DOHH2 (cell line): ENCODE results near the gene SPRR3.

Experiments
- H3F3A ChIP-seq: fragments of 200-600 bp; sonication (generic), shearing (Covaris generic); 2 replicates; pipeline ENCODE4 v1.6.0; 2016; ENCODE audit warnings: antibody characterized with exemption, mild to moderate bottlenecking; ENCODE audit not compliant: control insufficient read depth, insufficient read depth
- H3K27ac ChIP-seq: fragments of 200-600 bp; sonication (generic); 2 replicates; pipeline ENCODE4 v1.5.1; 2014; ENCODE audit warnings: low read depth, mild to moderate bottlenecking, low read length, moderate library complexity
- H3K27me3 ChIP-seq: fragments of 200-600 bp; sonication (generic); 2 replicates; pipeline ENCODE4 v1.6.1; 2014; ENCODE audit warnings: mild to moderate bottlenecking, low read length, mixed read lengths; ENCODE audit not compliant: control insufficient read depth
- H3K36me3 ChIP-seq: fragments of 200-600 bp; sonication (generic); 2 replicates; pipeline ENCODE4 v1.6.1; 2014; ENCODE audit warnings: mild to moderate bottlenecking, low read length, moderate library complexity, mixed read lengths; ENCODE audit not compliant: control insufficient read depth
- H3K4me1 ChIP-seq: fragments of 200-600 bp; sonication (generic); 2 replicates; pipeline ENCODE4 v1.6.1; 2014; ENCODE audit warnings: mild to moderate bottlenecking, low read length, mixed read lengths; ENCODE audit not compliant: control insufficient read depth
- H3K4me2 ChIP-seq: fragments of 200-600 bp; sonication (generic); 2 replicates; pipeline ENCODE4 v1.6.0; 2014; ENCODE audit warnings: mild to moderate bottlenecking, low read length, moderate library complexity
- H3K4me3 ChIP-seq: fragments of 200-600 bp; sonication (generic); 2 replicates; pipeline ENCODE4 v1.5.1; 2014; ENCODE audit warnings: mild to moderate bottlenecking, low read length, mixed read lengths
- H3K79me2 ChIP-seq: fragments of 200-600 bp; sonication (generic); 2 replicates; pipeline ENCODE4 v1.6.1; 2014; ENCODE audit warnings: mild to moderate bottlenecking, low read length, mixed read lengths; ENCODE audit not compliant: control insufficient read depth
- H3K9me2 ChIP-seq: fragments of 200-600 bp; sonication (generic); replicated peaks from 2 replicates; pipeline ENCODE4 v1.6.1; 2014; ENCODE audit warnings: mild to moderate bottlenecking, low read length, mixed read lengths; ENCODE audit not compliant: control insufficient read depth
- H3K9me3 ChIP-seq: fragments of 200-600 bp; sonication (generic); 2 replicates; pipeline ENCODE4 v1.6.1; 2014; ENCODE audit warnings: antibody characterized with exemption, low read length, mixed read lengths; ENCODE audit not compliant: control insufficient read depth, insufficient read depth
- H4K20me1 ChIP-seq: fragments of 200-600 bp; sonication (generic); 2 replicates; pipeline ENCODE4 v1.6.0; 2014; ENCODE audit warnings: low read depth, mild to moderate bottlenecking, antibody characterized with exemption, low read length, moderate library complexity; ENCODE audit not compliant: control insufficient read depth, insufficient read depth
- CTCF ChIP-seq: fragments of 200-600 bp; sonication (generic); IDR thresholded peaks from one replicate; pipeline ENCODE4 v1.5.1; 2014; ENCODE audit warnings: antibody characterized with exemption, mild to moderate bottlenecking, low read depth, low read length; ENCODE audit not compliant: poor library complexity, severe bottlenecking
- EZH2phosphoT487 ChIP-seq: fragments of 200-600 bp; sonication (generic); IDR thresholded peaks from 2 replicates; pipeline ENCODE4 v1.6.1; 2017; ENCODE audit warnings: borderline replicate concordance, mild to moderate bottlenecking, antibody characterized with exemption, low read length, moderate library complexity, mixed read lengths

Gene SPRR3

GRCh38 chr1:152961226-152961891 is 40.2 kb upstream of the SPRR3 start:
- TF ChIP-seq CTCF (no peak), EZH2phosphoT487 (no peak)
- Histone ChIP-seq H3F3A (no peaks in the 10 kb centered on the region), H3K79me2 (no peaks in the 10 kb centered on the region), H3K27me3 (peaks cover 8% of the 10 kb centered on the region; the same call in 1 of the 2 replicates), H3K36me3 (no peaks in the 10 kb centered on the region), H3K4me1 (no peaks in the 10 kb centered on the region), H3K27ac (no peak overlapping the region), H4K20me1 (no peaks in the 10 kb centered on the region), H3K9me2 (no peaks in the 10 kb centered on the region), H3K4me2 (no peak overlapping the region), H3K9me3 (no peaks in the 10 kb centered on the region), H3K4me3 (no peak overlapping the region)

GRCh38 chr1:152962876-152963415 is 38.6 kb upstream of the SPRR3 start:
- Histone ChIP-seq H3F3A (no peaks in the 10 kb centered on the region), H3K9me2 (no peaks in the 10 kb centered on the region), H3K27ac (no peak overlapping the region), H3K36me3 (no peaks in the 10 kb centered on the region), H3K4me2 (no peak overlapping the region), H3K9me3 (no peaks in the 10 kb centered on the region), H3K4me1 (no peaks in the 10 kb centered on the region), H3K4me3 (no peak overlapping the region), H3K79me2 (no peaks in the 10 kb centered on the region), H3K27me3 (peaks cover 13% of the 10 kb centered on the region; the same call in 1 of the 2 replicates), H4K20me1 (no peaks in the 10 kb centered on the region)
- TF ChIP-seq CTCF (no peak), EZH2phosphoT487 (no peak)

GRCh38 chr1:152964536-152964935 is 37.0 kb upstream of the SPRR3 start:
- no peaks in the 10 kb centered on the region for H3F3A ChIP-seq
- no peak overlapping the region for H3K4me3 ChIP-seq
- H4K20me1 ChIP-seq: no peaks in the 10 kb centered on the region
- H3K27ac ChIP-seq: no peak overlapping the region
- no peaks in the 10 kb centered on the region for H3K4me1 ChIP-seq
- H3K27me3 ChIP-seq: peaks cover 13% of the 10 kb centered on the region; the same call in 1 of the 2 replicates
- no peak for TF ChIP-seq CTCF
- no peak for TF ChIP-seq EZH2phosphoT487
- H3K9me2 ChIP-seq: no peaks in the 10 kb centered on the region
- no peak overlapping the region for H3K4me2 ChIP-seq
- no peaks in the 10 kb centered on the region for H3K36me3 ChIP-seq
- no peaks in the 10 kb centered on the region for H3K79me2 ChIP-seq
- no peaks in the 10 kb centered on the region for H3K9me3 ChIP-seq
